ENCODE measurements around the gene LGALSL.

Gene LGALSL

GRCh38 chr2:64453770-64454385, at the start of gene LGALSL:
TSS of gene LGALSL (plus strand) at chr2:64454162. CDS start at chr2:64454546, 384 bp downstream.
- DNase-seq (ENCODE audit: low read depth), result peak; percentile 3

DNA sequence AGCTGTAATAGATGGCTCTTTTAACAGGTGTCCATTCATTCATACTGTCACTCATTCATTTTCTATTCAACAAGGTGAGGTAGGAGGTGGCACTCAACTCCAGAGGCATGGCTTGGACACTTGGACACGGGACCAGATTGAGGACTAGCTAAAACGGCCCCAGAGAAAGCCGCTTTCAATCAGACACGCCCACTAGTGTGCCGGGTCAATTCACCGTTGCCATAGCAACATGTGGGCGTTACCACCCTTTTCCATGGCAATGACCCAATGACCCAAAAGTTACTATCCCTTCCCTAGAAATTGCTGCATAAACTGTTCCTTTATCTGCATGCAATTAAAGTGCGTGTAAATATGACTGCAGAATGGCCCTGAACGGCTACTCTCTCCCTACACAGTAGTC, 49.2 kb upstream of the LGALSL start:
- no peak for DNase-seq (ENCODE audit: low read depth)

DNA sequence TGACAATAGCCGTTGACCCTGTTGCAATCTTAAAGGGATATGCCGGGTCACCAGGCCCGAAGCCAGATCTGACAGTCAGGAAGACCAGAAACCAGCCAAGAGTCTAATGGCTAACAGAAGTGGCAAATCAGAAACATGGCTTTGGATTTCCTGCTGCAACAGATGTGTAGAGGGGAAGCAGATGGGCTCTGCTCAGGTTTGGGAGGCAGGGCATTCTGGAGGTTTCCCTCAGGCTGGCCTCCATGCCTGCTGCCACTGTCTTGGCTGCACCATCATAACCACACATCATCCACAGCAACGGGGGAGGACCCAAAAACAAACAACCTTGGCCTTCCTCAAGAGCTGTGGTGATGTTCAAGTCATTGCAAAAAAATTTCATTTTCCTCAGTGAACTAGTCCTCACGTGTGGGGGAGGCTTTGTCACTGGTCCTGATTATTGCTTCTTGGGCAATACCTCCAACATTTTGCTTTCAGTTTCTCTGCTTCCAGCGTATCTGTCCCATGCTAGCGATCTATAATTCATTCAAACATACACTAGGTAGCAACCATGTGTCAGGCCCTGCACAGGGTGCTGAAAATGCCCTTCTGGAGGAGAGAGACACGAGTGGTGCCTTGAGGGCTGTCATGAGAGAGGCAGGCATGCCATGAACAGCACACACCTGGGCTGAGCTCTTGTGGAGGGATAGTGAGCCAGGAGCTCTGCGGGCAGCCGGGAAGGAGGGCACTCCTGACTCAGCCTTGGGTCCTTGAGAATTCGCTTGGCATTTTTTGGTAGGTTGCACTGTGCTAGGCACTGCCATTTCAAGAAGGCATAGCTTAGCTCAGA, 48.2 kb upstream of the LGALSL start:
- no peak for DNase-seq (ENCODE audit: low read depth)

- DNase-seq (ENCODE audit: low read depth), result no peak
These were observed 47.6 kb upstream of the LGALSL start for GRCh38 chr2:64406407-64406774.

- DNase-seq (ENCODE audit: low read depth), result no peak
These were observed 45.9 kb upstream of the LGALSL start for GRCh38 chr2:64408031-64408430.

GRCh38 chr2:64410671-64411070, 43.3 kb upstream of the LGALSL start:
- no peak for DNase-seq (ENCODE audit: low read depth)

- DNase-seq (ENCODE audit: low read depth), result no peak
These were observed 41.3 kb upstream of the LGALSL start for GRCh38 chr2:64412671-64413070.

- no peak for DNase-seq (ENCODE audit: low read depth)
These were observed 39.1 kb upstream of the LGALSL start for GRCh38 chr2:64414736-64415435.

- DNase-seq (ENCODE audit: low read depth), result no peak
These were observed 36.3 kb upstream of the LGALSL start for GRCh38 chr2:64417624-64418023.

DNA sequence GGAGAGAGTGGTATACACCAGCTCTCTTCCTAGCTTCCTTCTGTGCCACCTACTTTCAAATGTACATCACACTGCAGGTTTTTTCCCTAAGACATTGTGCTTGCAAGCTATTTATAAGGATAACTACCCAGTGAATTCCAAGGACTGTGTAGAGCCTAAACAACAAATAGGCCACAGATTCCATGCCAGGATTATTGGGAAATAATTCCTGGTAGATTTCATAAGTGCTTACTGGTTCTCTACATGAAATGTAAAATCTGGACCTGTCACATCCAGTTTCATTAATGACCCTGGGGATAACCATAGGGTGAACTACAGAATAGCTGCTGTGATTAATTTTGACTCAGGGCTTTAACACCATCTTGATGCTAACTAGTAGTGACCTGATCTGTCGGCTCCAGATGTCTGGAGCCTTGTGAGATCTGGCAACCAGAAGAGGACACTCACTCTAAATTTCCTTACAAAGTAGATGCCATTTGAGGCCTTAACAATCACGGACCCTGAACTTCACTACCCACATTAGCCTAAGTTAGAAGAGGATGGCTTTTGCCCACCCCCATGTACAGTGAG, 34.3 kb upstream of the LGALSL start:
- DNase-seq (ENCODE audit: low read depth), result no peak

- no peak for DNase-seq (ENCODE audit: low read depth)
These were observed 33.3 kb upstream of the LGALSL start for GRCh38 chr2:64420677-64421076.

- DNase-seq (ENCODE audit: low read depth), result no peak
These were observed 32.8 kb upstream of the LGALSL start for GRCh38 chr2:64421201-64421600.

DNA sequence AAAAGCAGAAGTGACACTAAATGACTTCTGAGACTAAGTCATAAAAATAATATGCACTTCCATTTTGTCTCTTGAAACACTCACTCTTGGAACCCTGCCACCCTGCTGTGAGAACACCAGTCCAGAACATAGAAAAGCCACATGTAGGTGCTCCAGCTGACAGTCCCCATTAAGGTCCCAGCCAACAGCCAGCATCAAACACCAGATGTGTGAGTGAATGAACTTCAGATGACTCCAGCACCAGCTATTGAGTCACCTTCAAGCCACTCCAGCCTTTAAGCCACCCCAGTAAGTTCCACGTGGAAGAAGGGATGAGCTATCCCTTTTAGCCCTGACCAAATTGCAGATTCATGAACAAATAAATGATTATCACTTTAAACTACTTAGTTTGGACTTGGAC, 31.5 kb upstream of the LGALSL start:
- DNase-seq (ENCODE audit: low read depth), result no peak

DNA sequence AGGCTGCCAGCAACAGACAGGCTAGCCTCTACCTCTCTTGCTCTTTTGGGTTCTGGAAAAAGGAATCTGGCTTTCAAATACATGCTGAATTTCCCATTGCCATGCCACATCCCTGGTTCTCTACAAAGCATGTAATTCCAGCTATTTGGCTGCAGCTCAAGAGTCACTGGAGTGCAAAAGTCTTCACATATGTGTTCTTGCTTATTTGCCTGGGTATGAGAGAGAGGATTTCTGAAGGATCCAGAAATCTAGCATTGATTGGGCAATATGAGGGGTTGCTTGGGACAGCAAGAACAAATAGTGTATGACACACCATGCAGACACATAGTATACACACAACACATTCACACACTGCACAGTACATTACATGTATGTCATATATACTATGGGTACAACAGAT, 30.7 kb upstream of the LGALSL start:
- no peak for DNase-seq (ENCODE audit: low read depth)

DNA sequence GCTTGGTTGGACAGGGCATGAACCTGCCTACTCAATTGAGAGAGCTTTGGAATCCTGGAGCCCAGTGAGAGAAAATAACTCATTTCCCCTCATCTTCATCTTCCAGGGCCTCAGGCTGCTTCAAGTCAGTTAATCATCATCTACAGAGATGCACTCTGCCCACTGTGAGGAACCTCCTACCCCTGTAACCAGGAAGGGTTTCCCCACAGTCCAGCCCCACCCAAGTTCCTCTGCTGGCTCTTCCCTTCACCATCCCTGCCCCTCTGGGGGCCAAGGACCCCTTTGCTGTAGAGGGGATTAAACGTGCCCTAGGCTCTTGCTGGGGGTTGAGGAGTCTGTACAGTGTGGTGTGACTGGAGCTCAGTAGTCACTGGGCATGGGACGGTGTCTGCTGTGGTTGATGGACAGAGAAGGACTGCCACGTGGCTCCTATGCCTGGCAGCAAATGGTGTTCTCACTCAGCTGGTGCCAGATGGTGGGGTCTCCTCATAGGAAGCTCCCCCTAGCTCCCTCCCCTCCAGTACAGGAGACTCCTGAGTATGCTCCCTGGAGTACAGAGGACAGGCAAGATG, 29.5 kb upstream of the LGALSL start:
- no peak for DNase-seq (ENCODE audit: low read depth)

GRCh38 chr2:64426183-64426952, 27.6 kb upstream of the LGALSL start:
- no peak for DNase-seq (ENCODE audit: low read depth)

DNA sequence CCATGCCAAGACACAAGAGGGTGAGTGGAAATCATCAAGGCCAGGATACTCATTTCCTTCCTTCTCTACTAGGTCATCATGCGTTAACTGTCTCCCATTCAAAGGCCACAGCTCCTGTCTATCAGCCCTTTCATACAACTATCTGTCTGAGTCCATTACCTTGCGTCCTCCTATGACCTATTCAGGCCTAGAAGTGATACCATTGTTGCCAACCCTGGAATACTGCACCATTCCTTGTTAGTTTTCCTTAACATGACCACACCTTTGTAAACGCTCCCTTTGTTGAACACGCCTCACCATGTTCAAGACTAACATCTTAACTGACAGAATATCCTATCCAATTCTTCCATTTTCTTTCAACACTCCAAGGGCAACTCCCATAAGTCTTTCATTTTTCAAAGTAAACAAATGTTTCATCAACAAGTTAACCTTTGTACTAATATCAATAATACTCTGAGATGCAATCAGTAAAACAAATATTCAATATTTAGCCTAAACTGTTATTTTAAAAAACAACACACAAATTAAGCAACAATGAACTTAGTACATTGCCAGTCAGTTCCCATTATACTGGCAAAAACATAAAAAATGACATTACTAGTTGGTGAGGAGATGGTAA, 19.8 kb upstream of the LGALSL start:
- no peak for DNase-seq (ENCODE audit: low read depth)

DNA sequence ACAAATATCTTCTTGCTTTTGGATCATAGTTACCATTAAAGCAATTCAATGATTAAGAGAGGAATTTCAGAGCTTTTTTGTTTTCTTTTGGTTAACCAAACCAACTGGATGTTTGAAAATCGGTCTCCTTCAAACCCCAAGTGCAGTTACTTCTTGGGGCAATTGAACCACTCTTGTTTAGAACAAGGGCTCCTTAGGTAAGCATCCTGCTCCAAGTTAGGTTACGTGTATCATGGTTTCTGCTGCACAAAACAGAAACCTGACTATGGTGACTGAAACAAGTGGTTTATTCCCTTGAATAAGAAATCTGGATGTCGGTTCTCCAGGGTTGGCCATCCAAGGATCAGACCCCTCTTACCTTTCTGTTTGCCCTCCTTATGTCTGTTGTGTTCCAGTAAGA, 16.1 kb upstream of the LGALSL start:
- no peak for DNase-seq (ENCODE audit: low read depth)

DNA sequence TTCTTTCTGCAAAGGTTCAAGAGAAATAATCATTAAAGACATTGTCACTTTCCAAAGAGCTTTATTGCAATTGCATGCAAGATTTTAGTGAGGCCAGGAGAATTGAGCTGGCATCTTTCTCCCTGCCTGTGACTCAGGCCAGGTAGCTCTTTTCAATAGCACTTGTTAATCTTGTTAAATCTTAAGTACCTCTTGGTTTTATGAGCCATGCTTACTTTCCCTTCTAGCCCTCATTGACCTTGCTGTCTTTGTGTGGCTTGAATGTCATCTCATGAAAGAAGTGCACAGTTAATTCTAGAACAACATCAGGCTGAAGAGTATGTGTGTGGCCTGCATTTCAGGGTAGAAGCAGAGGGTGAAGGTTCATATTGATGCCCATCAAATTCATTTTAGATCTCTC, 14.8 kb upstream of the LGALSL start:
- DNase-seq (ENCODE audit: low read depth), result no peak

- no peak for DNase-seq (ENCODE audit: low read depth)
These were observed 13.1 kb upstream of the LGALSL start for GRCh38 chr2:64440843-64441242.

- DNase-seq (ENCODE audit: low read depth), result no peak
These were observed 11.7 kb upstream of the LGALSL start for GRCh38 chr2:64442277-64442676.

Data from activated T-helper 1 cell treated with Interleukin-2 at 50 U/mL for 16 hours (primary cell).